ENCODE results near the gene TGM5.

Gene TGM5

DNA sequence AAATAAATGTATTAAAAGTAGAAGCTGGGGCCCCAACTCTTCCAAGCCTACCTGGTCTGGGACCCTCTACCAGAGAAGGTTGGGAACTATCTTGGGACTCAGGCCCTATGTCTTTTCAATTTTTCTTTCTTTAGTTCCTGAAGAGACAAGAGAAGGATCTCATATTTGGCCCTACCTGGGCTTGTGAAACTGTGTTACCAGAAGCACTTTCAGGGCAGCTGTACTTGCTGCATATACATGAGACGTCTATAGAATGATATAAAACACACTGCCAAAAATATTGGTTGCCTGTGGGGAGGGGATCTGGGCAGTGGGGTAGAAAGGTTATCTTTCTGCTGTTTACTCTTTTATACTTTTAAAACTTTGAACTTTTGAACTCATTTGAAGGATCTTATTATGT lies 45.3 kb downstream of the TGM5 start:
- TF ChIP-seq POLR2A (IDR thresholded peaks at IDR 0.05; ENCODE audit: extremely low read depth, insufficient read length) (no peak), MYC (IDR thresholded peaks at IDR 0.05; ENCODE audit: low read depth, low read length) (no peak)
- TF ChIP-seq, protein P1, sequence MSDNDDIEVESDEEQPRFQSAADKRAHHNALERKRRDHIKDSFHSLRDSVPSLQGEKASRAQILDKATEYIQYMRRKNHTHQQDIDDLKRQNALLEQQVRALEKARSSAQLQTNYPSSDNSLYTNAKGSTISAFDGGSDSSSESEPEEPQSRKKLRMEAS (IDR thresholded peaks at IDR 0.05; ENCODE audit: low read depth, low read length): no peak
- TF ChIP-seq, protein P2, sequence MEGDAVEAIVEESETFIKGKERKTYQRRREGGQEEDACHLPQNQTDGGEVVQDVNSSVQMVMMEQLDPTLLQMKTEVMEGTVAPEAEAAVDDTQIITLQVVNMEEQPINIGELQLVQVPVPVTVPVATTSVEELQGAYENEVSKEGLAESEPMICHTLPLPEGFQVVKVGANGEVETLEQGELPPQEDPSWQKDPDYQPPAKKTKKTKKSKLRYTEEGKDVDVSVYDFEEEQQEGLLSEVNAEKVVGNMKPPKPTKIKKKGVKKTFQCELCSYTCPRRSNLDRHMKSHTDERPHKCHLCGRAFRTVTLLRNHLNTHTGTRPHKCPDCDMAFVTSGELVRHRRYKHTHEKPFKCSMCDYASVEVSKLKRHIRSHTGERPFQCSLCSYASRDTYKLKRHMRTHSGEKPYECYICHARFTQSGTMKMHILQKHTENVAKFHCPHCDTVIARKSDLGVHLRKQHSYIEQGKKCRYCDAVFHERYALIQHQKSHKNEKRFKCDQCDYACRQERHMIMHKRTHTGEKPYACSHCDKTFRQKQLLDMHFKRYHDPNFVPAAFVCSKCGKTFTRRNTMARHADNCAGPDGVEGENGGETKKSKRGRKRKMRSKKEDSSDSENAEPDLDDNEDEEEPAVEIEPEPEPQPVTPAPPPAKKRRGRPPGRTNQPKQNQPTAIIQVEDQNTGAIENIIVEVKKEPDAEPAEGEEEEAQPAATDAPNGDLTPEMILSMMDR (IDR thresholded peaks at IDR 0.05; ENCODE audit: low read depth, low read length): no peak
- no peak for DNase-seq (ENCODE audit: low read depth)
- H3K4me3 ChIP-seq (ENCODE audit: low read depth, low read length): no peak overlapping the region

DNA sequence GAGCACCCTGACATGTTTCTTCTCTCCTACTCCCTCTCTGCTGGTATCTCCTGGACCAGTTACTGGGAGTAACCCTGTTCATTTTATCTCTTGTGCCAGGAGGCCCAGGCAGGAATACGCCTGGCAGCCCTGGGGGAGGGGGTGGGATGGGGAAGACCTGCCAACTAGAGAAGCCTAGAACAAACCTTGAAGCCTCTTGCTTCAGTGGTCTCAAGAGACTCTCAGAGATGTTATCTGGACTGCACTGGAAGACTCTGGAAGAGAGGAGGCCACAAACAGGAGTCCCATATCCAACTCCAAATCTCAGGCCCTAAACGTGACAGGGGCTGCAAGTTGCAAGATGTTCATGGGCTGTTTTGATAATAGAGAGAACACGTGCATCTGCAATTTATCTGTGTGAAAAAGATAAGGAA lies 45.7 kb downstream of the TGM5 start, which contains the start of gene EPB42:
TSS of gene EPB42 (minus strand) at position 28 of the 413 bp plus-strand sequence. CDS start 193 bp downstream, outside the sequence.
- no peak within 1 kb of the TSS for H3K4me3 ChIP-seq (ENCODE audit: low read depth, low read length)
- TF ChIP-seq, protein P2 (IDR thresholded peaks at IDR 0.05; ENCODE audit: low read depth, low read length): no peak
- TF ChIP-seq MYC (IDR thresholded peaks at IDR 0.05; ENCODE audit: low read depth, low read length) (no peak), POLR2A (IDR thresholded peaks at IDR 0.05; ENCODE audit: extremely low read depth, insufficient read length) (no peak)
- TF ChIP-seq, protein P1 (IDR thresholded peaks at IDR 0.05; ENCODE audit: low read depth, low read length): no peak
- no peak for DNase-seq (ENCODE audit: low read depth)

DNA sequence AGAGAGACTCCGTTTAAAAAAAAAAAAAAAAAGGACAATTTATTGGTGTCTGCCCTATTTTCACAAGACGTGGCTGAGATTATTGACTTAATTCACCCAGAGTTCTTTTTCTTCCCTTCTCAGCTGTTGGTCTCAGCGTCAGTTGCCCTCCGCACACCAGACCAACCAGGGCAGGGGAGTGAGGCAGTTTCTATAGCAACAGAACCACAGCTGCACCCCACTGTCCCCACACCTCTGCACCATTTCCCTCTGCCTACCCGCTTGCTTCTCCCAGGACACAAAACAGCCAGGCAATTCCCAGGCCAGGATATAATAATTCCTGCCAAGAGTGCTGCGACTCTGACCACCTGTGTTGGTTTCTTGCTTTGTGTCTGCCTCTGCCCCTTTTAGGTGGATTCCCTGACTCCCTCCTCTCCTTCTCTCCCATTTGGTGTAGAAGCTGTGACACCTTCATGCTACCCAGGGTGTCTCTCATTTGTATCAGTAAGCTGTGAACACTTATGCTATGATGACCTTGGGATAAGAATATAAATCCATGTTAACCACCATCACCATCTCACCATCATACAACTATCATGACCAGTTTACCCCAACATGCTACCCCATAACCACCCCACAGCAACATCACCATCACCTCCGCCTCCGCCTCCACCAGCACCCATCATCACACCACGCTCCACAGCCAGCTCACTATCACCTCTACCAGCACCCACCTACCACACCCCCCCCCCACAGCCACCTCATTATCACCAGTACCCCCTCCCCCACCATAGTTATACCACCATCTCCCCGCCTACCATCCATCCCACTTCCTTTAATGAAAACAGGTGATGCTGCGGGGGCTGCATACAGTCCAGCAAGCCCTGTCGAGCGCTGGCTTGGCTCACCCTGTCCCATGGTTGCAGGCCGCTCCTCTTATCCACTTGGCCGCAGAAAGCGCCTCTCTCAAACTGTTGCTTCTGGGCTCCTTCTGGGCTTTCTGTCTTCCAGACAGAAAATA lies 46.5 kb downstream of the TGM5 start:
- DNase-seq (ENCODE audit: low read depth): no peak
- TF ChIP-seq, protein P2 (IDR thresholded peaks at IDR 0.05; ENCODE audit: low read depth, low read length): no peak
- TF ChIP-seq POLR2A (IDR thresholded peaks at IDR 0.05; ENCODE audit: extremely low read depth, insufficient read length) (no peak), MYC (IDR thresholded peaks at IDR 0.05; ENCODE audit: low read depth, low read length) (no peak)
- TF ChIP-seq, protein P1 (IDR thresholded peaks at IDR 0.05; ENCODE audit: low read depth, low read length): no peak
- H3K4me3 ChIP-seq (ENCODE audit: low read depth, low read length): no peak overlapping the region

DNA sequence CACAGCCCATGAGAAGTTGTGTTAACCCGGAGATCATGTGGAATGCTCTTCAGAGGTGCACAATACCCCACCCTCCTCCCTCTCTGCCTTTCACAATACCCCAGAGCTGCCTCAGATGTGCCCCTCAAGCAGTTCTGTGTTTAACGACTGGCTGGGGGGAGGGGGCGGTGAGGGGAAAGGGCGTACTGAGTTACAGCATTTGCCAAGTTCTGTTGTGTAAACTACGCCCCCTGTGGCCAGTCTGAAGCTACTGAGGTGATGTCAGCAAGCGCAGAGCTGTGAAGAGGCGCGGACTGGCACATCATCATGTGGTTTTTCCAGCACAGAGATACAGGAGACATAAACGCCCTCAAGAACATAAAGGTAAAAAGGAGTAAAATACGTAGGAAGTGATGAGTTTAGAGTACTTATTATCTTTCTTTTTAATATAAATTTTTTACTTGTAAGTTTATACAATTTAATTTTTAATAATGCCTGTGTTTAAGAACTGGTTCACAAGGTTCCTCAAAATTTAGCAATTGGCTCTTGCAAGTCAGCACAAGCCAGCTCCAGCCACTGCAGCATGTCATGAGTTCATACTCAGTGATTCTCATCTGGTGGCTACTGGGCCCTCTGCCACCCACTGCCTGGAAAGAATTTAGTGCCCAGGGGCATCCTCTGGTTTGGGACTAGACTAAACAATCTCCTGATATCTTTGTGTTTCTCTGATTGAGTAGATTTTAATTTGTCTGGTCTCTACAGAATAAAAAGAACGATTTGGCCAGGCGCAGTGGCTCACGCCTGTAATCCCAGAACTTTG lies 47.6 kb downstream of the TGM5 start:
- TF ChIP-seq POLR2A (IDR thresholded peaks at IDR 0.05; ENCODE audit: extremely low read depth, insufficient read length): no peak
- TF ChIP-seq, protein P2 (IDR thresholded peaks at IDR 0.05; ENCODE audit: low read depth, low read length): peak; percentile 25
- peak; percentile 59 for DNase-seq (ENCODE audit: low read depth)
- no peak overlapping the region for H3K4me3 ChIP-seq (ENCODE audit: low read depth, low read length)

DNA sequence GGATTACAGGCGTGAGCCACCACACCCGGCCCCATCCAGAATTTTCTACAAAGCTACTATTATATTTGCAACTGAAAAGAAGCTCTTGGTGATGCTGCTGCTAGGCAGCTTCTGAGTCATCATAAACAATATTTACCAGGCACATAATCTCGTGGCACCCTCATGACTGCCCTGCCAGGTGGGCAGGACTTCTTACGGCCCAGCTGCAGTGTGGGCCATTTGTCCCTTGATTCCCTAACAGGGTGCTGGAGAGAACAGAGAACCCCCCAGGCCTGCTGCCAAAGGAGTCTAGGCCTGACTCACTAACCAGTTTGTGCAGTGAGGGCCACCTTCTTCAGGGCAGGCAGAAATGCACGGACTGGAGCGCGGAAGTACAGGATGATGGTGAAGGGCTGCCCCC lies 50.8 kb downstream of the TGM5 start:
- no peak for DNase-seq (ENCODE audit: low read depth)
- TF ChIP-seq, protein P2 (IDR thresholded peaks at IDR 0.05; ENCODE audit: low read depth, low read length): no peak
- TF ChIP-seq, protein P1 (IDR thresholded peaks at IDR 0.05; ENCODE audit: low read depth, low read length): no peak
- TF ChIP-seq POLR2A (IDR thresholded peaks at IDR 0.05; ENCODE audit: extremely low read depth, insufficient read length) (no peak), MYC (IDR thresholded peaks at IDR 0.05; ENCODE audit: low read depth, low read length) (no peak)
- H3K4me3 ChIP-seq (ENCODE audit: low read depth, low read length): no peak overlapping the region
